IMR-90 (cell line): ENCODE results near the gene GABRD. TPM values are rescaled to one million over a fixed set of nuclear protein-coding genes. Genes with fewer than 3 reads are reported as not detected.
A peak's percentile ranks its signal among the peaks of the same experiment; 100 is the strongest.

Experiments
- ATAC-seq: fragments of 200-7000 bp; cut with Tn5 transposase; 2 replicates; pipeline ENCODE4 v1.9.1; 2020; ENCODE audit warnings: low read depth, mild to moderate bottlenecking, moderate library complexity
- BruUV-seq: library from RNA; stranded (reverse); fragments of 400-500 nt; replicated peaks from 2 replicates; lab custom pipeline; 2021; lab: Mats Ljungman, UMichigan
- CTCF ChIA-PET: fragments of 300-600 bp; formaldehyde crosslinking; extraction: SDS; loops from one replicate; lab custom pipeline; 2021; ENCODE audit warnings: antibody characterized with exemption; lab: Yijun Ruan, JAX
- POLR2A ChIA-PET: fragments of 300-600 bp; sonication (Branson Sonifier 250); formaldehyde crosslinking; loops from one replicate; lab custom pipeline; 2022; ENCODE audit warnings: antibody characterized with exemption; ENCODE audit not compliant: unreplicated experiment; lab: Charles Lee
- DNase-seq: peaks from one replicate; pipeline ENCODE4 v3.0.0; 2013
- H2AFZ ChIP-seq: replicated peaks from 2 replicates; pipeline ENCODE3; 2013; ENCODE audit warnings: low read length, mild to moderate bottlenecking; ENCODE audit not compliant: poor library complexity
- H2AK5ac ChIP-seq: 2 replicates; pipeline ENCODE4 v1.6.1; 2013; ENCODE audit warnings: low read depth, low read length, inconsistent platforms
- H2AK9ac ChIP-seq: replicated peaks from 2 replicates; pipeline ENCODE3; 2013; ENCODE audit warnings: mild to moderate bottlenecking, low read depth, low read length, moderate library complexity; ENCODE audit not compliant: poor library complexity
- H2BK120ac ChIP-seq: 2 replicates; pipeline ENCODE4 v1.6.1; 2013; ENCODE audit warnings: low read depth, low read length, inconsistent platforms
- H2BK15ac ChIP-seq: 3 replicates; pipeline ENCODE4 v1.6.1; 2013; ENCODE audit warnings: low read depth, low read length, inconsistent platforms
- H2BK20ac ChIP-seq: 2 replicates; pipeline ENCODE4 v1.6.1; 2013; ENCODE audit warnings: low read depth, mild to moderate bottlenecking, inconsistent platforms, low read length, moderate library complexity
- H2BK5ac ChIP-seq: 2 replicates; pipeline ENCODE4 v1.6.1; 2013; ENCODE audit warnings: mild to moderate bottlenecking, low read depth, low read length, inconsistent platforms; ENCODE audit not compliant: poor library complexity, severe bottlenecking
- H3K14ac ChIP-seq: replicated peaks from 2 replicates; pipeline ENCODE4 v1.6.1; 2013; ENCODE audit warnings: low read depth, low read length, inconsistent platforms
- H3K18ac ChIP-seq: 2 replicates; pipeline ENCODE4 v1.6.1; 2013; ENCODE audit warnings: low read depth, low read length, control low read depth
- H3K23ac ChIP-seq: 2 replicates; pipeline ENCODE4 v1.6.1; 2013; ENCODE audit warnings: low read depth, low read length, inconsistent platforms
- H3K27ac ChIP-seq: 2 replicates; pipeline ENCODE4 v1.5.1; 2013; ENCODE audit warnings: mild to moderate bottlenecking, control low read depth, low read length; ENCODE audit not compliant: insufficient read depth
- H3K27me3 ChIP-seq: 2 replicates; pipeline ENCODE4 v1.6.1; 2013; ENCODE audit warnings: low read length; ENCODE audit not compliant: control insufficient read depth, insufficient read depth
- H3K36me3 ChIP-seq: 2 replicates; pipeline ENCODE4 v1.6.1; 2013; ENCODE audit warnings: low read length, mixed read lengths; ENCODE audit not compliant: control insufficient read depth, insufficient read depth
- H3K4ac ChIP-seq: 2 replicates; pipeline ENCODE4 v1.6.1; 2013; ENCODE audit warnings: low read depth, low read length, inconsistent platforms
- H3K4me1 ChIP-seq: 2 replicates; pipeline ENCODE4 v1.6.1; 2013; ENCODE audit warnings: low read length, mixed read lengths; ENCODE audit not compliant: control insufficient read depth, insufficient read depth
- H3K4me2 ChIP-seq: 2 replicates; pipeline ENCODE4 v1.6.1; 2013; ENCODE audit warnings: low read depth, mild to moderate bottlenecking, control low read depth, low read length, moderate library complexity
- H3K4me3 ChIP-seq: 2 replicates; pipeline ENCODE4 v1.5.1; 2013; ENCODE audit warnings: low read depth, mild to moderate bottlenecking, control low read depth, low read length, moderate library complexity; ENCODE audit not compliant: insufficient read depth
- H3K56ac ChIP-seq: 2 replicates; pipeline ENCODE4 v1.6.1; 2013; ENCODE audit warnings: low read length, inconsistent platforms; ENCODE audit not compliant: insufficient read depth; ENCODE audit errors: extremely low read depth
- H3K79me1 ChIP-seq, 2 experiments: 2 replicates each; pipeline ENCODE4 v1.6.1; 2013; ENCODE audit warnings: low read length in 2 of 2, inconsistent platforms in 1 of 2, low read depth in 1 of 2
- H3K9ac ChIP-seq: 2 replicates; pipeline ENCODE4 v1.6.1; 2013; ENCODE audit warnings: low read depth, low read length, control low read depth
- H3K9me1 ChIP-seq: 2 replicates; pipeline ENCODE4 v1.6.1; 2013; ENCODE audit warnings: low read length, inconsistent platforms; ENCODE audit not compliant: insufficient read depth
- H3K9me3 ChIP-seq: 2 replicates; pipeline ENCODE4 v1.6.1; 2013; ENCODE audit warnings: low read length; ENCODE audit not compliant: control insufficient read depth, insufficient read depth
- H4K20me1 ChIP-seq: 2 replicates; pipeline ENCODE4 v1.6.1; 2013; ENCODE audit warnings: low read length, inconsistent platforms; ENCODE audit not compliant: insufficient read depth
- H4K5ac ChIP-seq: 2 replicates; pipeline ENCODE4 v1.6.1; 2013; ENCODE audit warnings: mild to moderate bottlenecking, low read depth, low read length, control low read depth
- H4K8ac ChIP-seq, 2 experiments: 2 replicates each; pipeline ENCODE4 v1.6.1; 2013; ENCODE audit warnings: low read depth in 2 of 2, low read length in 2 of 2, control low read depth in 1 of 2, inconsistent platforms in 1 of 2
- H4K91ac ChIP-seq: 2 replicates; pipeline ENCODE4 v1.6.1; 2013; ENCODE audit warnings: low read depth, low read length, inconsistent platforms; ENCODE audit not compliant: insufficient read depth
- CEBPB ChIP-seq: IDR thresholded peaks from 2 replicates; pipeline ENCODE4 v1.6.1; 2012; ENCODE audit warnings: low read depth, low read length, improper control_type of control experiment
- CHD1 ChIP-seq: IDR thresholded peaks from 2 replicates; pipeline ENCODE4 v1.6.1; 2012; ENCODE audit warnings: low read depth, low read length, improper control_type of control experiment
- CTCF ChIP-seq: conservative IDR thresholded peaks from 2 replicates; pipeline ENCODE4 v1.5.1; 2012; ENCODE audit warnings: mild to moderate bottlenecking, low read depth, low read length, improper control_type of control experiment
- WGBS, 2 experiments: methylation state at CpG; one replicate each; pipeline versions ENCODE4 v1.1.5 to v1.1.7; 2013; ENCODE audit warnings: missing lambda C conversion rate in 2 of 2; ENCODE audit not compliant: insufficient read length in 1 of 2; ENCODE audit errors: extremely low coverage in 2 of 2; 5-methylcytosine and 5-hydroxymethylcytosine counted together
- dilution Hi-C: fragments of 300-500 bp; cut with HindIII; formaldehyde crosslinking; loops from one replicate; pipeline ENCODE4 v1.14.3; 2018; ENCODE audit warnings: low sequenced_read_pairs; ENCODE audit not compliant: unreplicated experiment
- in situ Hi-C: fragments of 300-500 bp; cut with MboI; formaldehyde crosslinking; loops from 3 replicates; pipeline ENCODE4 v1.14.3; 2019; ENCODE audit warnings: low sequenced_read_pairs, inconsistent platforms, mixed read lengths
- intact Hi-C: fragments of 100-400 bp; cut with micrococcal nuclease; formaldehyde crosslinking; loops from 2 replicates; pipeline ENCODE4 v1.10.0; 2022
- polyA plus RNA-seq, 3 experiments: library from polyadenylated mRNA; depleted of rRNA; stranded (reverse); fragments of >200 nt; gene quantifications; 2 replicates each; pipeline ENCODE4 v1.2.3, GENCODE V29; 2012; ENCODE audit warnings: low replicate concordance in 1 of 3
- total RNA-seq: library from RNA; depleted of rRNA; stranded (reverse); fragments of >200 nt; gene quantifications from 2 replicates; pipeline ENCODE4 v1.2.3, GENCODE V29; 2012
- TF ChIP-seq, protein P1 (sequence below): fragments of 150-350 bp; IDR thresholded peaks from 2 replicates; pipeline ENCODE4 v1.6.1; 2017; ENCODE audit warnings: mild to moderate bottlenecking, antibody characterized with exemption, low read length, low read depth

Gene GABRD
- total and polyA plus RNA-seq, 2 of the 4 experiments (the other 2 are of a cell fraction), result not detected

DNA sequence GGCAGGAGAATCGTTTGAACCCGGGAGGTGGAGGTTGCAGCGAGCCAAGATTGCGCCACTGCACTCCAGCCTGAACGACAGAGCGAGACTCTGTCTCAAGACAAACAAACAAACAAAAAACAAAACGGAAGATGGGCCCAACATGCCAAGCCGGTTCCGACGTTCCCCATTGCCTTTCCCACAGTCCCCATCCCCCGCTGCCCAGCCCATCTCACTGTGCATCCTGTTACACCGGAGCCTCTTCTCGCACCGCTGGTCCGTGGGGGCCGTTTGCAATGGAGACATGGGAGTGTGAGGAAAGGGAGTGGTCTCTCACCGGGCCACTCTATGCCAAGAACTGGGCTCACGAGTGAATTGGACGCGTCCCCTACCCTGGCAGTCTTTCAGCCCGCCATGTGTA, 14.3 kb upstream of the GABRD start:
- dilution Hi-C loops (no loop called here), intact Hi-C loops (no loop called here), in situ Hi-C loops (no loop called here)
- H3K56ac ChIP-seq, result no peak overlapping the region
- H3K9me1 ChIP-seq, result 0 out of 2 replicates have a peak, but pooled peaks cover 3% of the 10 kb centered on the region
- no peaks in the 10 kb centered on the region for H3K36me3 ChIP-seq
- ChIA-PET CTCF (no interaction called here), POLR2A (no interaction called here)
- H4K20me1 ChIP-seq, result no peaks in the 10 kb centered on the region
- no peak for ATAC-seq
- 69% methylated on average over 6 of the region's 21 CpGs; no CpG with 5 or more reads in 1 of the 2 experiments for WGBS, 2 experiments
- no peaks in the 10 kb centered on the region for H3K4me1 ChIP-seq
- H4K8ac ChIP-seq, result no peak overlapping the region
- H3K9me3 ChIP-seq, result no peaks in the 10 kb centered on the region
- H3K23ac ChIP-seq, result no peak overlapping the region
- no peak overlapping the region for H2AFZ ChIP-seq
- TF ChIP-seq CTCF, result no peak
- no peak for TF ChIP-seq CHD1
- TF ChIP-seq CEBPB, result no peak
- TF ChIP-seq, protein P1, sequence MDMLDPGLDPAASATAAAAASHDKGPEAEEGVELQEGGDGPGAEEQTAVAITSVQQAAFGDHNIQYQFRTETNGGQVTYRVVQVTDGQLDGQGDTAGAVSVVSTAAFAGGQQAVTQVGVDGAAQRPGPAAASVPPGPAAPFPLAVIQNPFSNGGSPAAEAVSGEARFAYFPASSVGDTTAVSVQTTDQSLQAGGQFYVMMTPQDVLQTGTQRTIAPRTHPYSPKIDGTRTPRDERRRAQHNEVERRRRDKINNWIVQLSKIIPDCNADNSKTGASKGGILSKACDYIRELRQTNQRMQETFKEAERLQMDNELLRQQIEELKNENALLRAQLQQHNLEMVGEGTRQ, result no peak
- H3K27me3 ChIP-seq, result peaks cover 56% of the 10 kb centered on the region
- no peak overlapping the region for H2BK20ac ChIP-seq
- no peak overlapping the region for H2AK5ac ChIP-seq
- BruUV-seq, result no TSS peak
- no peak overlapping the region for H2BK5ac ChIP-seq
- H3K9ac ChIP-seq, result no peak overlapping the region
- no peak overlapping the region for H3K4me2 ChIP-seq
- H2BK120ac ChIP-seq, result no peak overlapping the region
- H3K4me3 ChIP-seq, result no peak overlapping the region
- H4K91ac ChIP-seq, result no peak overlapping the region
- no peak overlapping the region for H3K14ac ChIP-seq
- H2BK15ac ChIP-seq, result no peak overlapping the region
- no peak overlapping the region for H4K5ac ChIP-seq
- no peak overlapping the region for H3K27ac ChIP-seq
- H3K4ac ChIP-seq, result no peak overlapping the region
- H3K79me1 ChIP-seq, result no peaks in the 10 kb centered on the region
- H2AK9ac ChIP-seq, result peak overlapping the region; percentile 55
- no peak for DNase-seq
- H3K18ac ChIP-seq, result no peak overlapping the region
